HG02623 (cell line): Measurements from ENCODE around the gene OR2J2.
"Not testable (repeated sequence)": the region's sequence is repeated elsewhere in the genome, so short reads cannot be mapped to it uniquely, and the experiment has no call there.

Experiments
- ATAC-seq: cut with Tn5 transposase; IDR thresholded peaks from one replicate; pipeline ENCODE4 v1.9.1; 2021; ENCODE audit warnings: moderate library complexity; ENCODE audit not compliant: unreplicated experiment

Gene OR2J2

GRCh38 chr6:29170607-29171006 lies at the start of gene OR2J2:
Gene OR2J2 (plus strand): TSS chr6:29170907. CDS start chr6:29173636, 2,729 bp downstream.
- ATAC-seq = not testable (repeated sequence)

- ATAC-seq = no peak
Observed at GRCh38 chr6:29129326-29130012, 41.2 kb upstream of the OR2J2 start.

DNA sequence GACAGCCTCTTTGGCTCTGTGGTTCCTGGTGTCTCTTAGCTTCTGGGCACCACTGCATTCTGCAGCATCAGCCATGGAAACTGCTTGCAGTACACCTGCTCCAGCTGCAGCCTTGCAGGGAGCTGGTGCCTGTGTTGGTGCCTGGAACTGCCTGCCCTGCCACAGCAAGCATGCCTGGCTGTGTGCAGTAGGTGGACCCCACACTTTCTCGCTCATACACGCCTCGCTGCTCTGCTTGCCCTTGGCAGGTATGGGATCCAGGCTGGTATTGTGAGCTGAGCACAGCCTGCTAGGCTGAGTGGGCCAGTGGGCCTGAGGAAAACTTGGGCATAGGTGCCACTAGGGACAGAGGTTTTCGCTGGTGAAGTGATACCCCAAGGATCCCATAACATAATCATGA lies 40.1 kb upstream of the OR2J2 start:
- no peak for ATAC-seq

GRCh38 chr6:29131691-29132090 lies 39.0 kb upstream of the OR2J2 start:
- ATAC-seq = no peak

GRCh38 chr6:29137724-29138123 lies 33.0 kb upstream of the OR2J2 start:
- no peak for ATAC-seq

- ATAC-seq = no peak
Observed at GRCh38 chr6:29141606-29142005, 29.1 kb upstream of the OR2J2 start.

DNA sequence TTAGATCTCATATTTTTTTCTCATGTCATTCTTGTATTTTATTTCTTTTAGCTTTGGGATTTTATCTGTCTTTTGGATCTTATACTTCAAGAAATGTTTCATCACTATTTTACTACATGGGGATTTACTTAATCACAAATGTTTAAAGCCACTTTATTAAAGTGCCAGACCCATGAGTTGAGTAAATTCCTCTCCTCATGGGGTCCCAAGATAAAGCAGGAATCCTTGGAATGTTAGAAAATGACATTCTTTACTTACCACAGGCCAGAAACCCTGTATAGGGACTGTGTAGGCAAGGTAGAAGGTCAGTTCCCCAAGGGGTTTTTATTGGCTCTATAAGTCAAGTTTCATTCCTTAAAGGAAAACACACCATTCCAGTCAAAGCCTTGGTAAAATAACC lies 28.4 kb upstream of the OR2J2 start:
- no peak for ATAC-seq

- ATAC-seq = no peak
Observed at GRCh38 chr6:29146179-29146578, 24.5 kb upstream of the OR2J2 start.

GRCh38 chr6:29147074-29147473 lies 23.6 kb upstream of the OR2J2 start:
- ATAC-seq = no peak

DNA sequence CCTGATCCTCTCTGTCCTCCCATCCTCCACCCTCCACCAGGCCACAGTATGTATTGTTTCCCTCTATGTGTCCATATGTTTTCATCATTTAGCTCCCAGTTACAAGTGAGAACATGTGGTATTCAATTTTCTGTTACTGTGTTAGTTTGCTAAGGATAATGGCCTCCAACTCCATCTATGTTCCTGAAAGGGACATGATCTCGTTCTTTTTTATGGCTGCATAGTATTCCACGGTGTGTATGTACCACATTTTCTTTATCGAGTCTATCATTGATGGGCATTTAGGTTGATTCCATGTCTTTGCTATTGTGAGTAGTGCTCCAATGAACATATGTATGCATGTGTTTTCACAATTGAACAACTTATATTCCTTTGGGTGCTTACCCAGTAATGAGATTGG lies 21.3 kb upstream of the OR2J2 start:
- ATAC-seq = not testable (repeated sequence)

- no peak for ATAC-seq
Observed at GRCh38 chr6:29153083-29153482, 17.6 kb upstream of the OR2J2 start.

DNA sequence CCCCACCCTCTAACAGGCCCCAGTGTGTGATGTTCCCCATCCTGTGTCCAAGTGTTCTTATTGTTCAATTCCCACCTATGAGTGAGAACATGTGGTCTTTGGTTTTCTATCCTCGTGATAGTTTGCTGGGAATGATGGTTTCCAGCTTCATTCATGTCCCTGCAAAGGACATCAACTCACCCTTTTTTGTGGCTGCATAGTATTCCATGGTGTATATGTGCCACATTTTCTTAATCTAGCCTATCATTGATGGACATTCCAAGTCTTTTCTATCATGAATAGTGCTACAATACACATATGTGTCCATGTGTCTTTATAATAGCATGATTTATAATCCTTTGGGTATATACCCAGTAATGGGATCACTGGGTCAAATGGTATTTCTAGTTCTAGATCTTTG lies 15.5 kb upstream of the OR2J2 start:
- not testable (repeated sequence) for ATAC-seq

DNA sequence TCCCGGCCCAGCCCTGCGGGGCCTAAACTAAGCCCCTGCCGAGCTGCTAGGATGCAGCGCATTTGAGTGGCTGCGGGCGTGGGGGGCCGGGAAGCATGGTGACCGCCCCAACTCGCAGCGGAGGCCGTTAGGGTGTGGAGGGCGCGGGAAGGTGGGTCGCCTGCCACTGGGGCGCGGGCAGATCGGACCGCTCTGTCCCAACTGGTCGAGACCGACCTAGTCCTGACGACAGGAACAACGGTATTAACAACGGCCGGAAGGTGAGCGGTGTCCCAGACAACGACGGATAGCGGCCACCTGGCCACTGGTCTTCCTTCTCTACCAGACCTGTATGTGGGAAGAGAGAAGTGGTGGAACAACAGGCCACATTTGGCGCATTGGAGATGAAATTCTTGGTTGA lies 10.8 kb upstream of the OR2J2 start:
- ATAC-seq = not testable (repeated sequence)

- ATAC-seq = not testable (repeated sequence)
Observed at GRCh38 chr6:29165571-29165970, 5.1 kb upstream of the OR2J2 start.

DNA sequence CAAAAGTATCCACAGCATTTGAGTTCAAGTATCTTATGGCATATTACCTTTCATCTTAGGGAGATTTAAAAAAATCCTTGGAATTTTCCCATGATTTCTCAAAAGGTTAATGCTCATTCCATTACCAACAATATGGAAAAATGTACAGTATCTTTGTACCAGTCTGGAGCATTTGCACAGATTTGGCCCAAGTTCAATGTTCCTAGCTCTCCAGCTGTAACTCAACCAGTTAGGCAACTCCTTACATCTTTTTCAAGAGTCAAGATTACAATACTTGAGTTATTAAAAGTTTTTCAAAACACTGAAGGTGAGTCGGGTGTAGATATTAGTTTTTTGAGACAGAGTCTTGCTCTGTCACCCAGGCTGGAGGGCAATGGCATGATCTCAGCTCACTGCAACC lies 1.0 kb downstream of the OR2J2 start:
- ATAC-seq = no peak

- ATAC-seq = no peak
Observed at GRCh38 chr6:29183594-29183993, 12.9 kb downstream of the OR2J2 start.

DNA sequence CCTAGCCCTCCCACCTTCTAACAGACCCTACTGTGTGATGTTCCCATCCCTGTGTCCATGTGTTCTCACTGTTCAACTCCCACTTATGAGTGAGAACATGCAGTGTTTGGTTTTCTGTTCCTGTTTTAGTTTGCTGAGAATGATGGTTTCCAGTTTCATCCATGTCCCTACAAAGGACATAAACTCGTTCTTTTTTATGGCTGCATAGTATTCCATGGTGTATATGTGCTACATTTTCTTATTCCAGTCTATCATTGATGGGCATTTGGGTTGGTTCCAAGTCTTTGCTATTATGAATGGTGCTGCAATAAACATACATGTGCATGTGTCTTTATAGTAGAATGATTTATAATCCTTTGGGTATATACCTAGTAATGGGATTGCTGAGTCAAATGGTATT lies 18.0 kb downstream of the OR2J2 start:
- ATAC-seq = not testable (repeated sequence)

DNA sequence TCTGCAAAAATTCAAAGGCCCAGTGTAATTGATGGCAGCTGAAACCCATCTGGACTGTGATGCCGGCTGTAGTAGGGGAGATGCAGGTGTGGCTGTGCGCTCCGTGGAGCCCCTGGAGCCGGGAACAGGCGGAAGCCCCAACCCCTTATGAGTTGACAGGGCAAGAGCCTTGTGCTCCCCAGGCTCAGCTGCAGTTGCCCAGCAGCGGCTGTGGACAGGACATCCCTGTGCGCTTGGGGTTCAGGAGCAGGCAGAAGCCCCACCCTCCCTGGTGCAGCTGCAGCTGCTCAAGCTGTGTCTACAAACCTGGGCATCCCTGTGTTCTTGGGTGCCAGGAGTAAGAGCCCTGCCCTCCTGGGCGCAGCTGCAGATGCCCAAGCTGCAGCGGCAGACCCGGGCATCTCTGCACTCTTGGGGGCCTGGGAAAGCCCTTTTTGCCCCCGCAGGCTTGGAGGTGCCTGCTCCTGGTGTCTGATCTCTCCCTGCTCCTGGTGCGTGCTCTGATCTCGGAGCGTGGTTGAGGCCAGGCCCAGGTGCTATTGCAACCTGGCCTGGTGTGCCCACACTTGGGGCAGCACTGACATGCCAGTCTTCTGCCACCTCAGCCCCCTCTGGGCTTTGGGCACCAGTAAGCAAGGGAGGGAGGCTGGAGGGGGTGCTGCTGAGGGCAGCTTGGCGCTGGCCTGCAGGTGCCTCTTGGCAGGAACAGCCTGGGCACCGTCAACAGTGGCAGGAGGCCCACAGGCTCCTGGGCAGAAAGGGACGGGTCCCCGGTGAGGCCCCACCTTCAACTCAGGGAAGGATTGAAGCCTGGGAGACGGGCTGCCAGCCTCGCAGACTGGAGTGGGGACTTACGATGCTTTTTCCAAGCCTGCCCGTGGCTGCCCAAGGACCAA lies 30.3 kb downstream of the OR2J2 start:
- ATAC-seq = no peak

GRCh38 chr6:29201966-29202365 lies 31.3 kb downstream of the OR2J2 start:
- ATAC-seq = no peak

- ATAC-seq = no peak
Observed at GRCh38 chr6:29211488-29211887, 40.8 kb downstream of the OR2J2 start.

GRCh38 chr6:29216528-29216927 lies 45.8 kb downstream of the OR2J2 start:
- no peak for ATAC-seq

GRCh38 chr6:29217242-29217641 lies 46.5 kb downstream of the OR2J2 start:
- ATAC-seq = not testable (repeated sequence)
